Body of pancreas (tissue), 4 donors: Measurements from ENCODE around the gene FAM120B.
"Not testable (repeated sequence)": the region's sequence is repeated elsewhere in the genome, so short reads cannot be mapped to it uniquely, and the experiment has no call there.

Experiments used
- POLR2A ChIP-seq, 3 donors: fragments of 450-650 bp; IDR thresholded peaks; one replicate each; pipeline ENCODE4 v1.6.1; 2016; ENCODE audit warnings: antibody characterized with exemption in 3 of 3, mild to moderate bottlenecking in 2 of 3
- TF ChIP-seq, protein P1 (sequence below), 7 experiments: fragments of 450-650 bp in 4 of 7; fragments of 200-600 bp in 3 of 7; sonication (generic) in 3 of 7; IDR thresholded peaks; one replicate each; pipeline ENCODE4 v1.5.1; 2016 to 2019; ENCODE audit warnings: antibody characterized with exemption in 7 of 7

DNA sequence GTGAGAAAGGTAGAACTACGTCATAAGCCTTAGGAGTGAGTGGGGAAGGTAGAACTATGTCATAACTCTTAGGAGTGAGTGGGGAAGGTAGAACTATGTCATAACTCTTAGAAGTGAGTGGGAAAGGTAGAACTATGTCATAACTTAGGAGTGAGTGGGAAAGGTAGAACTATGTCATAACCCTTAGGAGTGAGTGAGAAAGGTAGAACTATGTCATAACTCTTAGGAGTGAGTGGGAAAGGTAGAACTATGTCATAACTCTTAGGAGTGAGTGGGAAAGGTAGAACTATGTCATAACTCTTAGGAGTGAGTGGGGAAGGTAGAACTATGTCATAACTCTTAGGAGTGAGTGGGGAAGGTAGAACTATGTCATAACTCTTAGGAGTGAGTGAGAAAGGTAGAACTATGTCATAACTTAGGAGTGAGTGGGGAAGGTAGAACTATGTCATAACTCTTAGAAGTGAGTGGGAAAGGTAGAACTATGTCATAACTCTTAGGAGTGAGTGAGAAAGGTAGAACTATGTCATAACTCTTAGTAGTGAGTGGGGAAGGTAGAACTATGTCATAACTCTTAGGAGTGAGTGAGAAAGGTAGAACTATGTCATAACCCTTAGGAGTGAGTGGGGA lies 92.3 kb downstream of the FAM120B start:
- TF ChIP-seq, protein P1, sequence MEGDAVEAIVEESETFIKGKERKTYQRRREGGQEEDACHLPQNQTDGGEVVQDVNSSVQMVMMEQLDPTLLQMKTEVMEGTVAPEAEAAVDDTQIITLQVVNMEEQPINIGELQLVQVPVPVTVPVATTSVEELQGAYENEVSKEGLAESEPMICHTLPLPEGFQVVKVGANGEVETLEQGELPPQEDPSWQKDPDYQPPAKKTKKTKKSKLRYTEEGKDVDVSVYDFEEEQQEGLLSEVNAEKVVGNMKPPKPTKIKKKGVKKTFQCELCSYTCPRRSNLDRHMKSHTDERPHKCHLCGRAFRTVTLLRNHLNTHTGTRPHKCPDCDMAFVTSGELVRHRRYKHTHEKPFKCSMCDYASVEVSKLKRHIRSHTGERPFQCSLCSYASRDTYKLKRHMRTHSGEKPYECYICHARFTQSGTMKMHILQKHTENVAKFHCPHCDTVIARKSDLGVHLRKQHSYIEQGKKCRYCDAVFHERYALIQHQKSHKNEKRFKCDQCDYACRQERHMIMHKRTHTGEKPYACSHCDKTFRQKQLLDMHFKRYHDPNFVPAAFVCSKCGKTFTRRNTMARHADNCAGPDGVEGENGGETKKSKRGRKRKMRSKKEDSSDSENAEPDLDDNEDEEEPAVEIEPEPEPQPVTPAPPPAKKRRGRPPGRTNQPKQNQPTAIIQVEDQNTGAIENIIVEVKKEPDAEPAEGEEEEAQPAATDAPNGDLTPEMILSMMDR (IDR thresholded peaks at IDR 0.05) = not testable (repeated sequence)
- not testable (repeated sequence) for TF ChIP-seq POLR2A (IDR thresholded peaks at IDR 0.05)
